Adrenal gland (tissue), 19 donors: ENCODE results near the gene MARCOL. TPM values are rescaled to one million over a fixed set of nuclear protein-coding genes. Genes with fewer than 3 reads are reported as not detected.

Experiments used
- DNase-seq, 7 donors: peaks; one replicate each; pipeline ENCODE4 v3.0.0-alpha.2; 2019 to 2020
- H3K27ac ChIP-seq, 5 donors: fragments of 200-600 bp; sonication (generic) in 4 of 5; 1 replicate in 3 of 5; 2 replicates in 2 of 5; pipeline versions ENCODE4 v1.5.1 to v1.8.0; 2016 to 2020; ENCODE audit warnings: mild to moderate bottlenecking in 1 of 5
- H3K27me3 ChIP-seq: fragments of 200-600 bp; 2 replicates; pipeline ENCODE4 v1.8.0; 2021
- H3K36me3 ChIP-seq, 2 donors: fragments of 200-600 bp; replicated peaks in 1 of 2; 1 replicate in 1 of 2; 2 replicates in 1 of 2; pipeline versions ENCODE4 v1.5.1 to v1.8.0; 2018 to 2022
- H3K4me1 ChIP-seq, 2 donors: fragments of 200-600 bp; replicated peaks in 1 of 2; 1 replicate in 1 of 2; 2 replicates in 1 of 2; pipeline versions ENCODE4 v1.5.1 to v1.8.0; 2018 to 2021
- H3K4me3 ChIP-seq, 4 donors: fragments of 200-600 bp; sonication (generic) in 3 of 4; one replicate each; pipeline ENCODE4 v1.5.1; 2016 to 2018
- H3K9me3 ChIP-seq, 3 donors: fragments of 200-600 bp; sonication (generic) in 1 of 3; replicated peaks in 1 of 3; 1 replicate in 2 of 3; 2 replicates in 1 of 3; pipeline versions ENCODE4 v1.5.1 to v1.8.0; 2016 to 2021
- POLR2A ChIP-seq, 2 donors: fragments of 450-650 bp; IDR thresholded peaks; one replicate each; pipeline ENCODE4 v1.6.1; 2017; ENCODE audit warnings: antibody characterized with exemption in 2 of 2, mild to moderate bottlenecking in 2 of 2, moderate library complexity in 1 of 2
- WGBS, 4 donors: extraction: QIAGEN DNeasy Blood & Tissue Kit in 2 of 4; methylation state at CpG; one replicate each; pipeline versions ENCODE4 v1.1.5 to v1.1.7; 2013 to 2017; 5-methylcytosine and 5-hydroxymethylcytosine counted together
- intact Hi-C, 2 donors: fragments of 100-400 bp; cut with DNase I; formaldehyde crosslinking; loops; one replicate each; pipeline versions ENCODE4 v1.14.1 to v1.15.0; 2022 to 2023
- long read RNA-seq, 10 donors: library from polyadenylated mRNA in 3 of 10; unstranded in 2 of 10; stranded (forward) in 1 of 10; transcript quantifications; one replicate each; pipeline ENCODE4 v2.0.0 and lab custom pipeline, GENCODE V29; 2021 to 2026
- polyA plus RNA-seq, 3 donors: library from polyadenylated mRNA; stranded (reverse); fragments of 200-250 nt in 2 of 3; fragments of 350-450 nt in 1 of 3; fragmentation: Illumina TruSeq in 1 of 3; extraction: RNeasy Lipid Tissue Mini Kit (QIAGEN cat#74804) in 1 of 3; gene quantifications; one replicate each; pipeline ENCODE4 v1.2.3, GENCODE V29; 2013 to 2014
- total RNA-seq, 9 donors: library from RNA; depleted of rRNA in 4 of 9; stranded (reverse); fragments of >200 nt in 4 of 9; fragments of 120-200 nt in 1 of 9; fragmentation: NEBNext Ultra II Directional in 1 of 9; extraction: Animal tissue kit (Norgen Biotek cat#: 25700) in 1 of 9; gene quantifications; one replicate each; pipeline versions ENCODE4 v1.1.0 to v1.2.4, GENCODE V29; 2013 to 2023
- TF ChIP-seq, protein P1 (sequence below), 6 experiments: fragments of 450-650 bp in 4 of 6; fragments of 200-600 bp in 2 of 6; sonication (generic) in 1 of 6; IDR thresholded peaks; 1 replicate in 5 of 6; 2 replicates in 1 of 6; pipeline versions ENCODE4 v1.5.1 to v1.8.0; 2016 to 2021; ENCODE audit warnings: antibody characterized with exemption in 6 of 6, mild to moderate bottlenecking in 2 of 6, moderate library complexity in 1 of 6
- donor health status: healthy with polysubstance abuse.
- donor health status: Bipolar disorder and iron deficiency.
- donor health status: DM: yes; HTN: yes; CAD: no.
- donor health status: DM: no; HTN: no; CAD: no.
- donor health status: DM: no; HTN: no; CAD: no.
- donor health status: DM: yes; HTN: yes; CAD: no.

Gene MARCOL, protein sequence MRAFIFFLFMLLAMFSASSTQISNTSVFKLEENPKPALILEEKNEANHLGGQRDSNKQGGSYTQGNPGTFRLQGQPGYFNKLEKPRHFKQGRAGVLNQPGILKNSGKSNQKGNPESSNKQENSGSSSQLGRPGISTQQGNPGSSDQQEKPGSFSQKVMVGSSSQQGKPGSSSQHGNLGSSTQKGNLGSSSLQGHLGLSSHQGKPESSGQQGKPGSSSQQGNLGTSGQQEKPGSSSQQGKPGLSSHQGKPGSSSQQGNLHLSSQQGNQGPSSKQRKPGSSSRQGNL
- total RNA-seq (not detected), polyA plus RNA-seq (not detected)
- long read RNA-seq, donor 1, result 0 reads
- long read RNA-seq, donor 2, result 0 reads
- long read RNA-seq, donor 3, result 0 reads
- long read RNA-seq, donor 4, result 0 reads
- long read RNA-seq, donor 5, result 0 reads
- long read RNA-seq, donor 6, result 0 reads
- long read RNA-seq, donor 7, result 0 reads
- long read RNA-seq, donor 8, result 0 reads
- long read RNA-seq, donor 9, result 0 reads
- long read RNA-seq, donor 10, result 0 reads

DNA sequence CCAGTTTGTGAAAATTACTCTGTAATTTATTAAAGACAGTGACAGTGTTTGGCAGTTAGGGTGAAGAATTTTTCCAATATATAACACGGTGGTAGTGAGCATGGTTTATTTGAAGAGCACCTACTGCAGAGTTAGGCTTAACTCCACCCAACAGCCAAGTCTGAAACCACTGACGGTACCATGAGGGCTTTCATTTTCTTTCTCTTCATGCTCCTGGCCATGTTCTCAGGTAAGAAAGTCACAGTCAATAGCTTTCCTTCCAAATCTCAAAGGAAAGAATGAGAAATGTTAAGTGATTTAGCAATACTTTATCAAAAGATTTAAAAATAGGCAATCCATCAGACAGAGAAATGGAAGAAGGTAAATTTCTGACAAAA lies at the start of gene MARCOL:
Gene MARCOL (plus strand): TSS at position 108 of the 377 bp plus-strand sequence. CDS start 73 bp downstream, at position 181.
- H3K36me3 ChIP-seq, result no peaks in the 10 kb centered on the region
- intact Hi-C loops, result no loop called here
- H3K4me1 ChIP-seq, result no peaks in the 10 kb centered on the region
- no peak for DNase-seq
- no peak within 1 kb of the TSS for H3K27ac ChIP-seq
- peaks cover 6% of the 10 kb centered on the region for H3K27me3 ChIP-seq
- no peak within 1 kb of the TSS for H3K4me3 ChIP-seq
- TF ChIP-seq, protein P1, sequence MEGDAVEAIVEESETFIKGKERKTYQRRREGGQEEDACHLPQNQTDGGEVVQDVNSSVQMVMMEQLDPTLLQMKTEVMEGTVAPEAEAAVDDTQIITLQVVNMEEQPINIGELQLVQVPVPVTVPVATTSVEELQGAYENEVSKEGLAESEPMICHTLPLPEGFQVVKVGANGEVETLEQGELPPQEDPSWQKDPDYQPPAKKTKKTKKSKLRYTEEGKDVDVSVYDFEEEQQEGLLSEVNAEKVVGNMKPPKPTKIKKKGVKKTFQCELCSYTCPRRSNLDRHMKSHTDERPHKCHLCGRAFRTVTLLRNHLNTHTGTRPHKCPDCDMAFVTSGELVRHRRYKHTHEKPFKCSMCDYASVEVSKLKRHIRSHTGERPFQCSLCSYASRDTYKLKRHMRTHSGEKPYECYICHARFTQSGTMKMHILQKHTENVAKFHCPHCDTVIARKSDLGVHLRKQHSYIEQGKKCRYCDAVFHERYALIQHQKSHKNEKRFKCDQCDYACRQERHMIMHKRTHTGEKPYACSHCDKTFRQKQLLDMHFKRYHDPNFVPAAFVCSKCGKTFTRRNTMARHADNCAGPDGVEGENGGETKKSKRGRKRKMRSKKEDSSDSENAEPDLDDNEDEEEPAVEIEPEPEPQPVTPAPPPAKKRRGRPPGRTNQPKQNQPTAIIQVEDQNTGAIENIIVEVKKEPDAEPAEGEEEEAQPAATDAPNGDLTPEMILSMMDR (IDR thresholded peaks at IDR 0.05), result no peak
- no peak for TF ChIP-seq POLR2A (IDR thresholded peaks at IDR 0.05)
- WGBS, 4 donors, result 69 to 88% (median 80%) methylated on average over 2 of the region's 2 CpGs
- H3K9me3 ChIP-seq, result no peaks in the 10 kb centered on the region

DNA sequence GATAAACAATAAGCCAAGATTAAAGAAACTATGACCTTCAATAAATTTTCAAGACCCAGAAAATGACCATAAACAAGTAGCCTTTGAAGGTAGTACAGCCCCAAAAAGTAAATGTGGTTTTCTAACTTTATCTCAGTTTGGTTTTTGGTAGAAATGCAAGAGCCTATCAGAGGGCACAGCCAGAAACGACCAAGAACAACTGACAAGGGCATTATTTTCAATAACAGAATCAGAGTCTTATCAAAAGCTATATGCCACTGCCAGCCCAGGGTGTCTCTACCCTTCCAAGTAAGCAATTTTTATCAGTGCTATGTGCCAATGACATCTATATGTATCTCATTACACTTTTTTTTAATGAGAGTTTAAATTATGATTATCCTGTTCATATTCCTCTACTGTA lies 47.3 kb upstream of the MARCOL start:
- intact Hi-C loops, result no loop called here
- Histone ChIP-seq H3K9me3 (no peaks in the 10 kb centered on the region), H3K27ac (no peak overlapping the region), H3K4me1 (no peaks in the 10 kb centered on the region), H3K27me3 (peaks cover 10% of the 10 kb centered on the region), H3K4me3 (no peak overlapping the region), H3K36me3 (no peaks in the 10 kb centered on the region)
- TF ChIP-seq, protein P1 (IDR thresholded peaks at IDR 0.05), result no peak
- WGBS, 4 donors, result 15 to 38% (median 24%) methylated on average over 1 of the region's 1 CpG
- DNase-seq, result no peak

DNA sequence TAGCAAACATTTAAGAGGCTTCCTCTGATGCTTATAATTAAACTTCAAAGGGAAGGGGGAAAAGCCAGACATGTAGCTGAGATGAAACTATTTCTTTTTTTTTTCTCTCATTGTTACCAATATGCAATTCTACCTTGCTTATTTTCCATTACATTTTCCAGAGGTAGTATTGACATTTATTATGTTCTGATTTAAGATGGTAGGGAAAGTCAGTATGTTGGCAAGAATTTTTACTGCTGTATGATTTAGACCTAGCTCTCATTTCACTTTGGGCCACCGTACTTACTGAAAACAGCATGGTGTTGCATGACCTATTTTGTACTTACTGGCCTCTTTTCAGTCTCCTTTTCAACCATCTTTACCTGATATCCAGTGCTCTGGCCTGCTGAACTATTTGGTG lies 45.1 kb upstream of the MARCOL start:
- WGBS, 4 donors, result 86 to 93% (median 89%) methylated on average over 1 of the region's 1 CpG

DNA sequence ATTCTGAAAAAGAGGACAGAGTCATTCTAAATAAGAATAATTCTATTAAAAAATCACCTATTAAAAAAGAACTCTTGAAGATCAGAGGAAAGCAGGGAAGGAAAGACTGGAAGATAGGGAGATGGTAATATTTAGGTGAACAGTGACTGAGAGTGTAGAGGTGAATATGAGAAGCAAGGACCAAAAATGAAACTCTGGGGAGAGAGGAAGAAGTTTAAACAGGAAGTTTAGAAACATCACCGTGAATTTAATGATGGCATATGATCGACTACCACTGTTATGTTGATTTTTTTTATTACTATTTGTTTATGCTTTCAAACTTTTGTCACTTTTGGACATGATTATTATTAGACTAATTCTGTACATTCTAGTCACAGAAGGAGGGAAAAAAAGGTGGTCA lies 37.2 kb upstream of the MARCOL start:
- no peaks in the 10 kb centered on the region for H3K36me3 ChIP-seq
- no peaks in the 10 kb centered on the region for H3K27me3 ChIP-seq
- intact Hi-C loops, result no loop called here
- WGBS, 4 donors, result 75 to 81% (median 80%) methylated on average over 2 of the region's 2 CpGs
- H3K27ac ChIP-seq, result no peak overlapping the region
- H3K4me1 ChIP-seq, result peaks cover 0 to 11% of the 10 kb centered on the region in 2 donors
- no peak overlapping the region for H3K4me3 ChIP-seq
- no peaks in the 10 kb centered on the region for H3K9me3 ChIP-seq
- TF ChIP-seq, protein P1 (IDR thresholded peaks at IDR 0.05), result no peak
- no peak for TF ChIP-seq POLR2A (IDR thresholded peaks at IDR 0.05)
- no peak for DNase-seq

More for the DNA sequence above, 45.1 kb upstream of the MARCOL start:
- H3K27me3 ChIP-seq, result no peaks in the 10 kb centered on the region
- no peaks in the 10 kb centered on the region for H3K36me3 ChIP-seq
- H3K4me3 ChIP-seq, result no peak overlapping the region
- DNase-seq, result no peak
- intact Hi-C loops, result no loop called here
- no peak overlapping the region for H3K27ac ChIP-seq
- no peaks in the 10 kb centered on the region for H3K9me3 ChIP-seq
- TF ChIP-seq, protein P1 (IDR thresholded peaks at IDR 0.05), result no peak
- TF ChIP-seq POLR2A (IDR thresholded peaks at IDR 0.05), result no peak
- H3K4me1 ChIP-seq, result no peaks in the 10 kb centered on the region
